ENCODE measurements around the gene ARMC12. TPM values are rescaled to one million over a fixed set of nuclear protein-coding genes. Genes with fewer than 3 reads are reported as not detected.

ARMC12 gene, protein sequence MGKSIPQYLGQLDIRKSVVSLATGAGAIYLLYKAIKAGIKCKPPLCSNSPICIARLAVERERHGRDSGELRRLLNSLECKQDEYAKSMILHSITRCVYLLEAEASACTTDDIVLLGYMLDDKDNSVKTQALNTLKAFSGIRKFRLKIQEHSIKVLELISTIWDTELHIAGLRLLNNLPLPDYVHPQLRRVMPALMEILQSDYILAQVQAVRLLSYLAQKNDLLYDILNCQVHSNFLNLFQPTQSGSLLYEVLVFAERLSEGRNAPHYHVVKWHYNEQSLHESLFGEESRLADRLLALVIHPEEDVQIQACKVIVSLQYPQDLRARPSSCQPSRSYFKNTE
- total RNA-seq, result 0.90 and 0.91 TPM in 2 replicates
- polyA plus RNA-seq, result 1.9 and 2.1 TPM in 2 replicates
- 0.59 and 0.68 TPM in 2 replicates for polyA plus RNA-seq (2011; cell fraction: cytosol; rRNA removed)
- polyA plus RNA-seq (2011; cell fraction: nucleus; rRNA removed), result 6.1 and 8.3 TPM in 2 replicates
- polyA plus RNA-seq (2012), result 0.72 and 0.91 TPM in 2 replicates
- 0.36 and 1.00 TPM in 2 replicates for polyA minus RNA-seq
- not detected for polyA minus RNA-seq (2011; cell fraction: cytosol; rRNA and poly(A)+ RNA removed)
- polyA minus RNA-seq (2011; cell fraction: nucleus; rRNA and poly(A)+ RNA removed), result 1.1 TPM in 1 of 2 replicates, not detected in the other
- percentile 21 among the genes with signal in this experiment for Bru-seq, nascent RNA
- percentile 13 among the genes with signal in this experiment for BruChase-seq, experiment 1, labeled RNA remaining after a 6-hour chase
- percentile 17 among the genes with signal in this experiment for BruChase-seq, experiment 2, labeled RNA remaining after a 2-hour chase
- long read RNA-seq, partial matches to known transcripts, result 0 of 2 reads
- long read RNA-seq, other reads (novel, unspliced or antisense), result 2 of 2 reads

DNA sequence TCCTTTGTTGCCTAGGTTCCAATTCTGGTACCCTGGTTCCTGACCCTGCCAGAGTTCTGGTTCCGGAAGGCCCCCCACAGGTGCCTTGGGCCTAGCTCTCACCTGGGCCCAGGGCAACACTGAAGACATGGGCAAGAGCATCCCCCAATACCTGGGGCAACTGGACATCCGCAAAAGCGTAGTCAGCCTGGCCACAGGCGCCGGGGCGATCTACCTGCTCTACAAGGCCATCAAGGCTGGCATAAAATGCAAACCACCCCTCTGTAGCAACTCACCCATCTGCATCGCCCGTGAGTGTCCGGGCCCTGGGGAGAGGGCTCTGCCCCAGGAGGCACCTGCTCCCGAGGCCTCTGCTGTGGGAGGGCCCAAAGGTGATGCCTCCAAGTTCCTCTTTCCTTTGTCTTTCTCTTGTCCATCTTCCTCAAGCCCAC is at the start of gene ARMC12:
Gene ARMC12 (plus strand): TSS at position 51 of the 431 bp plus-strand sequence. CDS start 77 bp downstream, at position 128.
- Histone ChIP-seq H3K9me3 (replicated peaks; ENCODE audit: control insufficient read depth, insufficient read depth, low read length) (no peaks in the 10 kb centered on the region), H3K27ac (ENCODE audit: insufficient read depth, low read depth, low read length) (no peak within 1 kb of the TSS), H3K4me1 (ENCODE audit: control insufficient read depth, extremely low read depth, insufficient read depth, low read length) (peaks cover 14% of the 10 kb centered on the region), H2AFZ (ENCODE audit: low read depth, low read length) (peak within 1 kb of the TSS; percentile 8), H3K79me2 (ENCODE audit: control insufficient read depth, insufficient read depth, low read length) (no peaks in the 10 kb centered on the region), H4K20me1 (replicated peaks; ENCODE audit: control insufficient read depth, extremely low read depth, insufficient read depth, low read length) (no peaks in the 10 kb centered on the region), H3K9ac (replicated peaks; ENCODE audit: extremely low read depth, insufficient read depth, low read length) (no peak within 1 kb of the TSS), H3K9me1 (replicated peaks; ENCODE audit: control insufficient read depth, extremely low read depth, insufficient read depth, low read length) (no peaks in the 10 kb centered on the region), H3K4me3 (replicated peaks in 1 of 3; ENCODE audit: insufficient read depth in 1 of 3, low read depth in 1 of 3, low read length in 3 of 3) (no peak within 1 kb of the TSS), H3K36me3 (ENCODE audit: control insufficient read depth in 2 of 2, extremely low read depth in 1 of 2, insufficient read depth in 2 of 2, low read length in 2 of 2) (no peaks in the 10 kb centered on the region), H3K27me3 (ENCODE audit: control insufficient read depth in 2 of 2, insufficient read depth in 2 of 2, low read length in 2 of 2) (no peaks in the 10 kb centered on the region), H3K4me2 (ENCODE audit: insufficient read depth, low read length) (no peak within 1 kb of the TSS)
- intact Hi-C loops (cut with micrococcal nuclease), result loop anchor here (1.0 to 10.0 kb wide), 9 partner anchors 49 to 442 kb away; partner anchors contain the start of genes DEF6 and FKBP5
- FAIRE-seq, result no peak
- DNase-seq (ENCODE audit: low read depth, low spot score), result no peak
- dilution Hi-C loops (cut with MboI; ENCODE audit: extremely low pct_ligation_motif_present, low sequenced_read_pairs), result no loop called here
- ChIA-PET CTCF (interaction anchor here (0.6 to 7.9 kb wide), 61 partner anchors 10 to 440 kb away, joined by 3 to 252 read pairs (median 7); partner anchors contain the start of genes DEF6, FANCE and FKBP5), POLR2A (interaction anchor here (0.5 to 1.0 kb wide), 3 partner anchors 52 to 400 kb away, joined by 3 to 4 read pairs (median 3); no protein-coding TSS in a partner anchor)
- no TSS peak for BruUV-seq (replicated peaks)
- TF ChIP-seq, protein P1, sequence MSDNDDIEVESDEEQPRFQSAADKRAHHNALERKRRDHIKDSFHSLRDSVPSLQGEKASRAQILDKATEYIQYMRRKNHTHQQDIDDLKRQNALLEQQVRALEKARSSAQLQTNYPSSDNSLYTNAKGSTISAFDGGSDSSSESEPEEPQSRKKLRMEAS (IDR thresholded peaks at IDR 0.05; ENCODE audit: insufficient read depth, insufficient read length), result no peak
- TF ChIP-seq FOS (IDR thresholded peaks at IDR 0.05; ENCODE audit: borderline replicate concordance, insufficient read depth, low read length) (no peak), POLR2AphosphoS5 (IDR thresholded peaks at IDR 0.05; ENCODE audit: insufficient read depth, low read depth, low read length) (no peak), MYC (IDR thresholded peaks at IDR 0.05; ENCODE audit: low read depth, low read length) (no peak), GATA2 (IDR thresholded peaks at IDR 0.05; ENCODE audit: insufficient read depth, insufficient read length, low read depth, low read length) (no peak), POLR2A (IDR thresholded peaks at IDR 0.05; ENCODE audit: low read depth, low read length) (no peak), JUN (IDR thresholded peaks at IDR 0.05; ENCODE audit: borderline replicate concordance, insufficient read depth, insufficient read length, low read depth) (no peak), EZH2 (IDR thresholded peaks at IDR 0.05; ENCODE audit: borderline replicate concordance, low read depth, low read length, severe bottlenecking) (no peak)
- TF ChIP-seq, protein P2, sequence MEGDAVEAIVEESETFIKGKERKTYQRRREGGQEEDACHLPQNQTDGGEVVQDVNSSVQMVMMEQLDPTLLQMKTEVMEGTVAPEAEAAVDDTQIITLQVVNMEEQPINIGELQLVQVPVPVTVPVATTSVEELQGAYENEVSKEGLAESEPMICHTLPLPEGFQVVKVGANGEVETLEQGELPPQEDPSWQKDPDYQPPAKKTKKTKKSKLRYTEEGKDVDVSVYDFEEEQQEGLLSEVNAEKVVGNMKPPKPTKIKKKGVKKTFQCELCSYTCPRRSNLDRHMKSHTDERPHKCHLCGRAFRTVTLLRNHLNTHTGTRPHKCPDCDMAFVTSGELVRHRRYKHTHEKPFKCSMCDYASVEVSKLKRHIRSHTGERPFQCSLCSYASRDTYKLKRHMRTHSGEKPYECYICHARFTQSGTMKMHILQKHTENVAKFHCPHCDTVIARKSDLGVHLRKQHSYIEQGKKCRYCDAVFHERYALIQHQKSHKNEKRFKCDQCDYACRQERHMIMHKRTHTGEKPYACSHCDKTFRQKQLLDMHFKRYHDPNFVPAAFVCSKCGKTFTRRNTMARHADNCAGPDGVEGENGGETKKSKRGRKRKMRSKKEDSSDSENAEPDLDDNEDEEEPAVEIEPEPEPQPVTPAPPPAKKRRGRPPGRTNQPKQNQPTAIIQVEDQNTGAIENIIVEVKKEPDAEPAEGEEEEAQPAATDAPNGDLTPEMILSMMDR (IDR thresholded peaks at IDR 0.05; ENCODE audit: extremely low read depth in 1 of 2, insufficient read depth in 1 of 2, low read depth in 1 of 2, low read length in 2 of 2), result no peak

Data from endothelial cell of umbilical vein (primary cell).